K562 (cell line): ENCODE measurements around the gene VAMP8. TPM values are rescaled to one million over a fixed set of nuclear protein-coding genes. Genes with fewer than 3 reads are reported as not detected.

ENCODE experiments used
- E2F5 ChIP-seq: sonication (generic); formaldehyde crosslinking; IDR thresholded peaks from 2 replicates; pipeline ENCODE4 v1.8.0; 2022; ENCODE audit warnings: mild to moderate bottlenecking, missing genetic modification reagents
- E2F8 ChIP-seq: fragments of 450-650 bp; IDR thresholded peaks from 2 replicates; pipeline ENCODE4 v1.7.1; 2018; ENCODE audit warnings: mild to moderate bottlenecking, low read depth; ENCODE audit not compliant: partially characterized antibody
- MLLT1 ChIP-seq, 2 experiments: fragments of 450-650 bp; IDR thresholded peaks; 2 replicates each; pipeline ENCODE4 v1.6.1; 2016
- MTA3 ChIP-seq: fragments of 450-650 bp; formaldehyde crosslinking; IDR thresholded peaks from 2 replicates; pipeline ENCODE4 v1.6.1; 2017; ENCODE audit warnings: mild to moderate bottlenecking, borderline replicate concordance
- RAD21 ChIP-seq, 2 experiments: fragments of 250-450 bp in 1 of 2; fragments of 450-650 bp in 1 of 2; sonication (Bioruptor Pico) in 1 of 2; formaldehyde crosslinking in 1 of 2; IDR thresholded peaks in 1 of 2; conservative IDR thresholded peaks in 1 of 2; 2 replicates each; pipeline versions ENCODE4 v1.4.0 to v1.8.0; 2020 to 2022; ENCODE audit warnings: mild to moderate bottlenecking in 2 of 2, moderate library complexity in 1 of 2
- SFPQ ChIP-seq: fragments of 200-400 bp; formaldehyde crosslinking; IDR thresholded peaks from 2 replicates; pipeline ENCODE4 v1.6.1; 2017; ENCODE audit warnings: mild to moderate bottlenecking, low read depth, low read length, moderate library complexity
- STAG1 ChIP-seq: sonication (generic); formaldehyde crosslinking; IDR thresholded peaks from 2 replicates; pipeline ENCODE4 v1.5.0; 2020; ENCODE audit warnings: missing genetic modification reagents, borderline replicate concordance
- XRCC5 ChIP-seq: fragments of 200-400 bp; formaldehyde crosslinking; IDR thresholded peaks from 2 replicates; pipeline ENCODE4 v1.6.1; 2017; ENCODE audit warnings: low read depth, mild to moderate bottlenecking, low read length
- ZNF143 ChIP-seq: sonication (generic); formaldehyde crosslinking; IDR thresholded peaks from 2 replicates; pipeline ENCODE4 v1.9.0; 2022; ENCODE audit warnings: mild to moderate bottlenecking, missing genetic modification reagents
- ZNF184 ChIP-seq: sonication (generic); formaldehyde crosslinking; IDR thresholded peaks from 2 replicates; pipeline ENCODE4 v1.5.0; 2020; ENCODE audit warnings: missing genetic modification reagents
- ZNF263 ChIP-seq: sonication (generic); formaldehyde crosslinking; IDR thresholded peaks from 2 replicates; pipeline ENCODE4 v1.8.0; 2022; ENCODE audit warnings: mild to moderate bottlenecking, missing genetic modification reagents, borderline replicate concordance
- ZNF780A ChIP-seq: fragments of 250-450 bp; sonication (Bioruptor Pico); IDR thresholded peaks from 2 replicates; pipeline ENCODE4 v1.5.0; 2021; ENCODE audit warnings: mild to moderate bottlenecking
- polyA plus RNA-seq, 8 experiments: library from polyadenylated mRNA; depleted of rRNA in 4 of 8; stranded (reverse) in 5 of 8; unstranded in 3 of 8; fragments of >200 nt; fragmentation: Nextera tagmentation in 2 of 8; fragmentation: Illumina TruSeq in 1 of 8; extraction: Ambion mirVana in 2 of 8; extraction: Trizol in 1 of 8; gene quantifications; 2 replicates each; pipeline versions ENCODE4 v1.2.1 to v1.2.3, GENCODE V29; 2011 to 2014; ENCODE audit warnings: inconsistent platforms in 1 of 8, missing spikeins in 1 of 8
- total RNA-seq, 7 experiments: library from RNA; depleted of rRNA in 6 of 7; stranded (reverse); fragments of >200 nt in 6 of 7; fragmentation: Illumina TruSeq in 2 of 7; extraction: Trizol in 2 of 7; gene quantifications; 2 replicates each; pipeline versions ENCODE4 v1.2.1 to v1.2.3, GENCODE V29; 2011 to 2021; ENCODE audit warnings: low replicate concordance in 1 of 7
- TF ChIP-seq, protein P1 (sequence below): sonication (generic); formaldehyde crosslinking; IDR thresholded peaks from 2 replicates; pipeline ENCODE4 v1.8.1; 2023; ENCODE audit warnings: mild to moderate bottlenecking, missing genetic modification reagents
- TF ChIP-seq, protein P2 (sequence below): fragments of 250-450 bp; sonication (Bioruptor Pico); IDR thresholded peaks from 2 replicates; pipeline ENCODE4 v1.5.1; 2021; ENCODE audit warnings: mild to moderate bottlenecking

VAMP8 gene
- total and polyA plus RNA-seq, 9 of the 15 experiments (the other 6 are each of a cell fraction or from before 2014, with no cell fraction given) = 107 to 571 (median 248) TPM

- no peak for TF ChIP-seq ZNF184 (CRISPR knock-in tag)
- no peak for TF ChIP-seq E2F5 (CRISPR knock-in tag)
- TF ChIP-seq ZNF263 (CRISPR knock-in tag) = 0 out of 2 replicates have a peak, but pooled peaks have one; percentile 5
- TF ChIP-seq ZNF780A (CRISPR knock-in tag) = no peak
- no peak for TF ChIP-seq E2F8
- 0 out of 4 replicates have a peak, but pooled peaks of 1 of the 2 experiments have one; percentile 7 for TF ChIP-seq MLLT1 (IDR thresholded peaks at IDR 0.05)
- TF ChIP-seq, protein P1, sequence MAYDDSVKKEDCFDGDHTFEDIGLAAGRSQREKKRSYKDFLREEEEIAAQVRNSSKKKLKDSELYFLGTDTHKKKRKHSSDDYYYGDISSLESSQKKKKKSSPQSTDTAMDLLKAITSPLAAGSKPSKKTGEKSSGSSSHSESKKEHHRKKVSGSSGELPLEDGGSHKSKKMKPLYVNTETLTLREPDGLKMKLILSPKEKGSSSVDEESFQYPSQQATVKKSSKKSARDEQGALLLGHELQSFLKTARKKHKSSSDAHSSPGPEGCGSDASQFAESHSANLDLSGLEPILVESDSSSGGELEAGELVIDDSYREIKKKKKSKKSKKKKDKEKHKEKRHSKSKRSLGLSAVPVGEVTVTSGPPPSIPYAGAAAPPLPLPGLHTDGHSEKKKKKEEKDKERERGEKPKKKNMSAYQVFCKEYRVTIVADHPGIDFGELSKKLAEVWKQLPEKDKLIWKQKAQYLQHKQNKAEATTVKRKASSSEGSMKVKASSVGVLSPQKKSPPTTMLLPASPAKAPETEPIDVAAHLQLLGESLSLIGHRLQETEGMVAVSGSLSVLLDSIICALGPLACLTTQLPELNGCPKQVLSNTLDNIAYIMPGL (CRISPR knock-in tag) = no peak
- no peak for TF ChIP-seq ZNF143 (CRISPR knock-in tag)
- TF ChIP-seq XRCC5 = no peak
- TF ChIP-seq MTA3 = no peak
- TF ChIP-seq, protein P2, sequence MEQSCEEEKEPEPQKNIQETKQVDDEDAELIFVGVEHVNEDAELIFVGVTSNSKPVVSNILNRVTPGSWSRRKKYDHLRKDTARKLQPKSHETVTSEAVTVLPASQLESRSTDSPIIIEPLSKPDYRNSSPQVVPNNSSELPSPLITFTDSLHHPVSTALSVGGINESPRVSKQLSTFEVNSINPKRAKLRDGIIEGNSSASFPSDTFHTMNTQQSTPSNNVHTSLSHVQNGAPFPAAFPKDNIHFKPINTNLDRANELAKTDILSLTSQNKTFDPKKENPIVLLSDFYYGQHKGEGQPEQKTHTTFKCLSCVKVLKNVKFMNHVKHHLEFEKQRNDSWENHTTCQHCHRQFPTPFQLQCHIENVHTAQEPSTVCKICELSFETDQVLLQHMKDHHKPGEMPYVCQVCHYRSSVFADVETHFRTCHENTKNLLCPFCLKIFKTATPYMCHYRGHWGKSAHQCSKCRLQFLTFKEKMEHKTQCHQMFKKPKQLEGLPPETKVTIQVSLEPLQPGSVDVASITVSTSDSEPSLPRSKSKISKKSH (CRISPR knock-in tag) = no peak
- no peak for TF ChIP-seq RAD21 (CRISPR knock-in tag; conservative IDR thresholded peaks at IDR 0.05 in 1 of 2, IDR thresholded peaks at IDR 0.05 in 1 of 2)
- TF ChIP-seq STAG1 (CRISPR knock-in tag) = no peak
- TF ChIP-seq SFPQ = peak; percentile 72; the same call in 1 of the 2 replicates
Measured at GRCh38 chr2:85540133-85540648, 37.2 kb upstream of the VAMP8 start (continued).
